ENCODE data around the gene MAP7D1. TPM values are rescaled to one million over a fixed set of nuclear protein-coding genes. Genes with fewer than 3 reads are reported as not detected.

The MAP7D1 gene
- total and polyA plus RNA-seq, 2 experiments from 2014 or later = 46.0 to 97.8 TPM

DNA sequence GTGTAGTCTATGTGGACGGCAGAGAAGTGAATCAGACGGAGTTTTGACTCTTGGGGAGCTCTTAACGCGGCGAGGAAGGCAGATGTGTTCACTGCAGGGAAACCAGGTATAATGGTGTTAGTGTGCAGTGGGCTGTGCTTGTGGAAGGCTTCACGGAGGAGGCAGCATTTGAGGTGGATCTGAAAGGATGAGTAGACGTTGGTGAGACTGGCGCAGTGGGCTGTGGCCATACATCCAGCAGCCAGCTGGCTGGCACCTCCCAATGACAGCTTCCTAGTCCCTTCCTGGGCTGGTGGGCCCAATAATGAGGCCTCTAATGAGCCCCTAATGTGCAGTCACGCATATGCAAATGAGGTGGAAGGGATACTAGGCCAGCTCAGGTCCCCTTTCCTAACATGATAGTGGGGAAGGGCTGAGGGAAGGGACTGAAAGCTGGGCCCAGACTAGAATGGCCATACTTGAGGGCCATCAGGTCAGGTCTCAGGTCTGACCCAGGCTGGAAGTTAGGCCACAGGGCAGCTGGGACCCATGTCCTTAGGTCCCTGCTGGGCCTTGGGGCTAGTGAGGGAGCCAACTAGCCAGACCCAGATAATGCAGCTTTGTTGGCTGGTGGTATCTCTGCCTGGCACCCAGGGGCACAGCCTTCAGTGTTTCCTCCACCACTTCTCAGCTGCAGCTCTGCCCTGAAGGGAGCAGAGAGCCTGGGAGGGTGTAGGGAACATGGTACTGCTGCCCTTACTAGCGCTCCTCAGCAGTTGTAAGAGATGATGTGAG is 3.8 kb downstream of the MAP7D1 start:
- peak overlapping the region; percentile 83 for H3K4me2 ChIP-seq
- H3K27ac ChIP-seq = peak overlapping the region; percentile 91
- H3K79me2 ChIP-seq = peaks cover 91% of the 10 kb centered on the region
- TF ChIP-seq EZH2 (IDR thresholded peaks at IDR 0.05; ENCODE audit: borderline replicate concordance) (no peak), EZH2phosphoT487 (IDR thresholded peaks at IDR 0.05; ENCODE audit: low read depth, severe bottlenecking, unreplicated experiment) (no peak)
- TF ChIP-seq, protein P1, sequence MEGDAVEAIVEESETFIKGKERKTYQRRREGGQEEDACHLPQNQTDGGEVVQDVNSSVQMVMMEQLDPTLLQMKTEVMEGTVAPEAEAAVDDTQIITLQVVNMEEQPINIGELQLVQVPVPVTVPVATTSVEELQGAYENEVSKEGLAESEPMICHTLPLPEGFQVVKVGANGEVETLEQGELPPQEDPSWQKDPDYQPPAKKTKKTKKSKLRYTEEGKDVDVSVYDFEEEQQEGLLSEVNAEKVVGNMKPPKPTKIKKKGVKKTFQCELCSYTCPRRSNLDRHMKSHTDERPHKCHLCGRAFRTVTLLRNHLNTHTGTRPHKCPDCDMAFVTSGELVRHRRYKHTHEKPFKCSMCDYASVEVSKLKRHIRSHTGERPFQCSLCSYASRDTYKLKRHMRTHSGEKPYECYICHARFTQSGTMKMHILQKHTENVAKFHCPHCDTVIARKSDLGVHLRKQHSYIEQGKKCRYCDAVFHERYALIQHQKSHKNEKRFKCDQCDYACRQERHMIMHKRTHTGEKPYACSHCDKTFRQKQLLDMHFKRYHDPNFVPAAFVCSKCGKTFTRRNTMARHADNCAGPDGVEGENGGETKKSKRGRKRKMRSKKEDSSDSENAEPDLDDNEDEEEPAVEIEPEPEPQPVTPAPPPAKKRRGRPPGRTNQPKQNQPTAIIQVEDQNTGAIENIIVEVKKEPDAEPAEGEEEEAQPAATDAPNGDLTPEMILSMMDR (IDR thresholded peaks at IDR 0.05; ENCODE audit: poor library complexity) = no peak
- no peaks in the 10 kb centered on the region for H3K9me2 ChIP-seq (replicated peaks; ENCODE audit: insufficient read depth)
- DNase-seq (ENCODE audit: low spot score) = no peak
- peaks cover 69% of the 10 kb centered on the region for H4K20me1 ChIP-seq (ENCODE audit: insufficient read depth, poor library complexity, severe bottlenecking)
- no peak overlapping the region for H3K4me3 ChIP-seq
- 95% methylated on average over 10 of the region's 10 CpGs for WGBS (ENCODE audit: low lambda C conversion rate, missing lambda C conversion rate)
- H2AFZ ChIP-seq = no peak overlapping the region
- no peaks in the 10 kb centered on the region for H3K36me3 ChIP-seq (replicated peaks; ENCODE audit: insufficient read depth, low read depth)
- H3K27me3 ChIP-seq = no peaks in the 10 kb centered on the region
- H3K4me1 ChIP-seq (ENCODE audit: insufficient read depth) = peaks cover 47% of the 10 kb centered on the region
- H3K9me3 ChIP-seq (ENCODE audit: low read depth) = no peaks in the 10 kb centered on the region

DNA sequence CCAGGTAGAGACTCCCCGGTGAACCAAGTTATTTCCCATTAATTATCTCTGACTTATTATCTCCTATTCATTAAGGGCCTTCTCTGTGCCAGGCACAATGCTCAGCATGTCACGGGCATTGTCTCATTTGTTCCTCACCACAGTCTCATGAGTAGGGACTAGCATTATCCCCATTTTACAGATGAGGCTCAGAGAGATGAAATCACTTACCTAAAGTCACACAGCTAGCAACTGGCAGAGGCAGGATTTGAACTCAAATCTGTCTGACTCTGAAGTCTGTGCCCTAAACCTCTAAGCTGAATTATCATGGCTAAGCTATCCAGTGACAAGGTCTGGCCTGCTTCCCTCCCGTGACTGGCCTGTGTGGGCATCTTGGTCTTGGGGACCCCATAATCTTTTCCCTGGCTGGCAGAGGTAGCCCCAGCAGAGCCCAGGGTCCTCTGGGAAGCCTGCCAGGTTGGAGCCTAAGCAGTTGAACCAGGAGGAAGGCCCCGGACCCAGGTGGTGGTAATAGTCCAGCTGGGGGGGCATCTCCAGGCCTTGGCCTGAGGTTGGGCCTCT is 4.5 kb downstream of the MAP7D1 start:
- H3K4me2 ChIP-seq = peak overlapping the region; percentile 83
- 85% methylated on average over 4 of the region's 4 CpGs for WGBS (ENCODE audit: low lambda C conversion rate, missing lambda C conversion rate)
- no peaks in the 10 kb centered on the region for H3K36me3 ChIP-seq (replicated peaks; ENCODE audit: insufficient read depth, low read depth)
- no peak overlapping the region for H3K4me3 ChIP-seq
- H3K27me3 ChIP-seq = no peaks in the 10 kb centered on the region
- peak overlapping the region; percentile 91 for H3K27ac ChIP-seq
- H2AFZ ChIP-seq = no peak overlapping the region
- no peaks in the 10 kb centered on the region for H3K9me3 ChIP-seq (ENCODE audit: low read depth)
- H4K20me1 ChIP-seq (ENCODE audit: insufficient read depth, poor library complexity, severe bottlenecking) = peaks cover 75% of the 10 kb centered on the region
- no peak for DNase-seq (ENCODE audit: low spot score)
- no peaks in the 10 kb centered on the region for H3K9me2 ChIP-seq (replicated peaks; ENCODE audit: insufficient read depth)
- H3K79me2 ChIP-seq = peaks cover 95% of the 10 kb centered on the region
- TF ChIP-seq, protein P1 (IDR thresholded peaks at IDR 0.05; ENCODE audit: poor library complexity) = no peak
- TF ChIP-seq EZH2 (IDR thresholded peaks at IDR 0.05; ENCODE audit: borderline replicate concordance) (no peak), EZH2phosphoT487 (IDR thresholded peaks at IDR 0.05; ENCODE audit: low read depth, severe bottlenecking, unreplicated experiment) (no peak)
- peaks cover 41% of the 10 kb centered on the region for H3K4me1 ChIP-seq (ENCODE audit: insufficient read depth)

DNA sequence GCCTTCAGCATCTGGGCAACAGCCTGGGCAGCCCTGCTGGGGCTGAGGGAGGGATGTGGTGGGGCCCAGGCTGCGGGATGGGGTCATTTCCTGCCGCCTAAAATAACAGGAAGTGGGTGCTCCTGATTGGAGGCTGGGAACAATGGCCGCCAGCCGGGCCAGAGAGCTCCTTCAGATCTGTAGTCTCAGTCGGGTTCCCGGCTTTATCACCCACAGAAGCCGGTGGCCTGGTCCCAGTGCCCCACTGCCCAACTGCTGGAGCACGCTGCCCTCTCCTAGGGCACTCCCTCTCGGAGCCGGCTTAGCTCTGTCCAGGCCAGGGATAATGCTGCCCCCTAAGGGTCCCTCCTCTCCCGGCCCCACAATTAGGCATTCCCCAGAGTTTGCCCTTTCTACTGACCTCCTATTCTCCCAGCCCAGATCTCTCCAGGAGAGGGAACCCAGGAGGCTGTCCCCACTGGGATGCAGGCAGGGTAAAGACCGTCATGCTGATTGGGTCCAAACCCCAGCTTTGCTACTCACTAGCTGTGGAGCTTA is 5.1 kb downstream of the MAP7D1 start:
- TF ChIP-seq, protein P1 (IDR thresholded peaks at IDR 0.05; ENCODE audit: poor library complexity) = peak; percentile 29
- TF ChIP-seq EZH2 (IDR thresholded peaks at IDR 0.05; ENCODE audit: borderline replicate concordance) = no peak
- Histone ChIP-seq H3K4me2 (peak overlapping the region; percentile 83), H3K27me3 (no peaks in the 10 kb centered on the region), H3K9me2 (replicated peaks; ENCODE audit: insufficient read depth) (no peaks in the 10 kb centered on the region), H3K4me1 (ENCODE audit: insufficient read depth) (peaks cover 41% of the 10 kb centered on the region), H4K20me1 (ENCODE audit: insufficient read depth, poor library complexity, severe bottlenecking) (peaks cover 80% of the 10 kb centered on the region), H3K9me3 (ENCODE audit: low read depth) (no peaks in the 10 kb centered on the region), H3K36me3 (replicated peaks; ENCODE audit: insufficient read depth, low read depth) (no peaks in the 10 kb centered on the region), H2AFZ (no peak overlapping the region), H3K4me3 (peak overlapping the region; percentile 7), H3K27ac (peak overlapping the region; percentile 91), H3K79me2 (peaks cover 100% of the 10 kb centered on the region)
- WGBS (ENCODE audit: low lambda C conversion rate, missing lambda C conversion rate) = 23% methylated on average over 12 of the region's 12 CpGs
- peak; percentile 46 for DNase-seq (ENCODE audit: low spot score)

Measured in hepatocyte (in vitro differentiated cells).